ENCODE results near the gene CNN2. TPM values are rescaled to one million over a fixed set of nuclear protein-coding genes. Genes with fewer than 3 reads are reported as not detected.

CNN2 gene
- total RNA-seq, 1 experiment from 2014 or later, result 97.9 TPM

GRCh38 chr19:1016647-1017114, 9.7 kb upstream of the CNN2 start:
- H3K9me2 ChIP-seq (replicated peaks; ENCODE audit: low read length), result no peaks in the 10 kb centered on the region
- ATAC-seq (peak; percentile 37), DNase-seq (peak; percentile 33)
- H3K4me2 ChIP-seq (ENCODE audit: low read length), result peak overlapping the region; percentile 97
- peaks cover 69% of the 10 kb centered on the region for H3K79me2 ChIP-seq (ENCODE audit: low read length)
- no peaks in the 10 kb centered on the region for H3F3A ChIP-seq (ENCODE audit: low read length, unreplicated experiment)
- CTCF ChIA-PET, result interaction anchor here (1.0 kb wide), 1 partner anchor 15 kb away, joined by 4 read pairs; no protein-coding TSS in a partner anchor
- H3K9me3 ChIP-seq (ENCODE audit: low read length), result no peaks in the 10 kb centered on the region
- no peaks in the 10 kb centered on the region for H3K27me3 ChIP-seq (ENCODE audit: low read length)
- no peak overlapping the region for H3K9ac ChIP-seq (ENCODE audit: low read length)
- no peak overlapping the region for H2AFZ ChIP-seq (ENCODE audit: low read length)
- no peaks in the 10 kb centered on the region for H3K36me3 ChIP-seq (ENCODE audit: low read depth, low read length)
- POLR2A ChIA-PET (ENCODE audit: unreplicated experiment), result interaction anchor here (1.0 kb wide), 1 partner anchor 252 kb away, joined by 6 read pairs; the partner anchor contains the start of gene CIRBP
- peaks cover 50% of the 10 kb centered on the region for H4K20me1 ChIP-seq (ENCODE audit: low read length)
- TF ChIP-seq EZH2 (IDR thresholded peaks at IDR 0.05; ENCODE audit: low read length, unreplicated experiment), result no peak
- no peak for TF ChIP-seq CTCF (conservative IDR thresholded peaks at IDR 0.05; ENCODE audit: low read depth, low read length)
- TF ChIP-seq EZH2phosphoT487 (IDR thresholded peaks at IDR 0.05; ENCODE audit: borderline replicate concordance, low read length), result no peak
- H3K27ac ChIP-seq (ENCODE audit: low read length), result peak overlapping the region; percentile 37
- H3K4me3 ChIP-seq (ENCODE audit: low read length), result peak overlapping the region; percentile 47
- BruUV-seq (replicated peaks), result no TSS peak
- intact Hi-C loops (cut with micrococcal nuclease), result no loop called here
- H3K4me1 ChIP-seq (ENCODE audit: insufficient read depth, low read length), result peaks cover 22% of the 10 kb centered on the region

- H3K4me1 ChIP-seq (ENCODE audit: insufficient read depth, low read length), result peaks cover 22% of the 10 kb centered on the region
- intact Hi-C loops (cut with micrococcal nuclease), result no loop called here
- H3K79me2 ChIP-seq (ENCODE audit: low read length), result peaks cover 69% of the 10 kb centered on the region
- ATAC-seq (peak; percentile 53), DNase-seq (peak; percentile 47)
- H2AFZ ChIP-seq (ENCODE audit: low read length), result no peak overlapping the region
- H3K27ac ChIP-seq (ENCODE audit: low read length), result peak overlapping the region; percentile 37
- no peak overlapping the region for H3K9ac ChIP-seq (ENCODE audit: low read length)
- H4K20me1 ChIP-seq (ENCODE audit: low read length), result peaks cover 50% of the 10 kb centered on the region
- H3K9me2 ChIP-seq (replicated peaks; ENCODE audit: low read length), result no peaks in the 10 kb centered on the region
- ChIA-PET CTCF (interaction anchor here (1.0 kb wide), 1 partner anchor 16 kb away, joined by 4 read pairs; no protein-coding TSS in a partner anchor), POLR2A (ENCODE audit: unreplicated experiment) (interaction anchor here (1.0 kb wide), 1 partner anchor 252 kb away, joined by 6 read pairs; the partner anchor contains the start of gene CIRBP)
- H3K9me3 ChIP-seq (ENCODE audit: low read length), result no peaks in the 10 kb centered on the region
- H3K36me3 ChIP-seq (ENCODE audit: low read depth, low read length), result no peaks in the 10 kb centered on the region
- H3K4me3 ChIP-seq (ENCODE audit: low read length), result peak overlapping the region; percentile 47
- H3K27me3 ChIP-seq (ENCODE audit: low read length), result no peaks in the 10 kb centered on the region
- H3K4me2 ChIP-seq (ENCODE audit: low read length), result peak overlapping the region; percentile 97
- no TSS peak for BruUV-seq (replicated peaks)
- H3F3A ChIP-seq (ENCODE audit: low read length, unreplicated experiment), result no peaks in the 10 kb centered on the region
- TF ChIP-seq EZH2 (IDR thresholded peaks at IDR 0.05; ENCODE audit: low read length, unreplicated experiment), result no peak
- no peak for TF ChIP-seq CTCF (conservative IDR thresholded peaks at IDR 0.05; ENCODE audit: low read depth, low read length)
- TF ChIP-seq EZH2phosphoT487 (IDR thresholded peaks at IDR 0.05; ENCODE audit: borderline replicate concordance, low read length), result no peak
Measured at GRCh38 chr19:1017115-1017905, 9.1 kb upstream of the CNN2 start.
